Mammary epithelial cell (primary cell): ENCODE results near the gene MMS19.
"Not testable (repeated sequence)": the region's sequence is repeated elsewhere in the genome, so short reads cannot be mapped to it uniquely, and the experiment has no call there.

Experiments used
- CTCF ChIP-seq, 2 donors: IDR thresholded peaks in 1 of 2; conservative IDR thresholded peaks in 1 of 2; 2 replicates each; pipeline ENCODE4 v1.5.1; 2011 to 2012; ENCODE audit warnings: inconsistent platforms in 2 of 2, low read length in 2 of 2, mild to moderate bottlenecking in 2 of 2, control low read depth in 1 of 2, low read depth in 1 of 2; ENCODE audit not compliant: insufficient read depth in 1 of 2; ENCODE audit errors: extremely low read depth in 1 of 2
- EZH2 ChIP-seq: IDR thresholded peaks from 2 replicates; pipeline ENCODE4 v1.6.1; 2012; ENCODE audit warnings: low read length, inconsistent platforms, borderline replicate concordance

GRCh38 chr10:97423757-97424098, 74.5 kb downstream of the MMS19 start:
- TF ChIP-seq CTCF (conservative IDR thresholded peaks at IDR 0.05 in 1 of 2, IDR thresholded peaks at IDR 0.05 in 1 of 2; ENCODE audit: extremely low read depth in 1 of 2, insufficient read depth in 1 of 2, low read depth in 1 of 2, low read length in 2 of 2); EZH2: not testable (repeated sequence)
